Pancreas (tissue), 10 donors: ENCODE results near the gene BLOC1S6. TPM values are rescaled to one million over a fixed set of nuclear protein-coding genes. Genes with fewer than 3 reads are reported as not detected.

Experiments used
- ATAC-seq, 4 donors: fragments of 200-7000 bp; cut with Tn5 transposase; one replicate each; pipeline versions ENCODE4 v1.8.0 to v1.9.1; 2020; ENCODE audit warnings: mild to moderate bottlenecking in 4 of 4, moderate library complexity in 4 of 4
- DNase-seq, 6 donors: peaks; one replicate each; pipeline ENCODE4 v3.0.0-alpha.2; 2020
- FAIRE-seq: peaks from 2 replicates; lab custom pipeline; 2012; peaks lifted over from hg19 to GRCh38; lab: Jason Lieb, UNC
- H3K27ac ChIP-seq, 4 donors: fragments of 200-600 bp; sonication (generic); 1 replicate in 3 of 4; 2 replicates in 1 of 4; pipeline versions ENCODE4 v1.5.0 to v1.8.0; 2020
- H3K27me3 ChIP-seq, 4 donors: fragments of 200-600 bp; one replicate each; pipeline ENCODE4 v1.8.0; 2021
- H3K36me3 ChIP-seq, 3 donors: fragments of 200-600 bp; sonication (generic) in 1 of 3; one replicate each; pipeline versions ENCODE4 v1.5.0 to v1.8.0; 2020 to 2021
- H3K4me1 ChIP-seq, 3 donors: fragments of 200-600 bp; one replicate each; pipeline ENCODE4 v1.8.0; 2021
- H3K4me3 ChIP-seq, 4 donors: fragments of 200-600 bp; sonication (generic) in 2 of 4; one replicate each; pipeline versions ENCODE4 v1.5.0 to v1.8.0; 2020 to 2021
- H3K9me3 ChIP-seq, 4 donors: fragments of 200-600 bp; one replicate each; pipeline ENCODE4 v1.8.0; 2021
- CTCF ChIP-seq, 4 donors: fragments of 200-600 bp; sonication (generic) in 3 of 4; IDR thresholded peaks; one replicate each; pipeline versions ENCODE4 v1.5.0 to v1.8.0; 2021; ENCODE audit warnings: antibody characterized with exemption in 4 of 4
- WGBS, 2 donors: extraction: QIAGEN DNeasy Blood & Tissue Kit; methylation state at CpG; one replicate each; pipeline ENCODE4 v1.1.7; 2013; 5-methylcytosine and 5-hydroxymethylcytosine counted together
- intact Hi-C, 3 donors: fragments of 100-400 bp; cut with DNase I; formaldehyde crosslinking; loops; one replicate each; pipeline versions ENCODE4 v1.11.1 to v1.14.2; 2022
- polyA plus RNA-seq, 2 donors: library from polyadenylated mRNA; stranded (reverse); fragments of 200-250 nt; gene quantifications; one replicate each; pipeline ENCODE4 v1.2.3, GENCODE V29; 2013
- total RNA-seq, 6 donors: library from RNA; stranded (reverse); fragmentation: NEBNext Ultra II Directional in 4 of 6; extraction: Animal tissue kit (Norgen Biotek cat#: 25700) in 4 of 6; gene quantifications; one replicate each; pipeline versions ENCODE4 v1.2.1 to v1.2.4, GENCODE V29; 2021 to 2023
- donor health status: healthy with polysubstance abuse.
- donor health status: DM: no; HTN: no; CAD: no; lungs with moderate emphysema.
- donor health status: DM: no; HTN: no; CAD: no.
- donor health status: control.
- donor health status: control.
- donor health status: Bipolar disorder and iron deficiency.
- donor health status: DM: yes; HTN: yes; CAD: no.
- donor health status: DM: no; HTN: no; CAD: no.
- donor health status: DM: no; HTN: no; CAD: no.
- donor health status: DM: yes; HTN: yes; CAD: no.

The BLOC1S6 gene
- total and polyA plus RNA-seq, 8 donors, result 8.4 to 30.5 (median 17.7) TPM

- no peak overlapping the region for H3K4me3 ChIP-seq
- H3K36me3 ChIP-seq, result no peaks in the 10 kb centered on the region
- intact Hi-C loops, result no loop called here
- DNase-seq (no peak), ATAC-seq (peak in 3 of 4 donors; percentile 4 to 16 (median 9)), FAIRE-seq (no peak)
- no peak for TF ChIP-seq CTCF (IDR thresholded peaks at IDR 0.05)
- H3K27me3 ChIP-seq, result no peaks in the 10 kb centered on the region
- WGBS, 2 donors, result 47 to 49% methylated on average over 7 of the region's 7 CpGs
- peaks cover 30 to 67% (median 32%) of the 10 kb centered on the region in 3 donors for H3K4me1 ChIP-seq
- peak overlapping the region; percentile 14 to 86 (median 56) for H3K27ac ChIP-seq
- no peaks in the 10 kb centered on the region for H3K9me3 ChIP-seq
Measured at GRCh38 chr15:45641999-45642932, 55.1 kb downstream of the BLOC1S6 start.

GRCh38 chr15:45644437-45644836, 57.3 kb downstream of the BLOC1S6 start:
- H3K4me3 ChIP-seq, result no peak overlapping the region
- TF ChIP-seq CTCF (IDR thresholded peaks at IDR 0.05), result no peak
- ATAC-seq, result no peak
- intact Hi-C loops, result no loop called here
- H3K4me1 ChIP-seq, result peaks cover 44 to 67% (median 46%) of the 10 kb centered on the region in 3 donors
- WGBS, 2 donors, result 63 to 82% methylated on average over 2 of the region's 2 CpGs
- H3K9me3 ChIP-seq, result no peaks in the 10 kb centered on the region
- H3K27me3 ChIP-seq, result no peaks in the 10 kb centered on the region
- H3K27ac ChIP-seq, result no peak overlapping the region
- FAIRE-seq, result no peak
- no peaks in the 10 kb centered on the region for H3K36me3 ChIP-seq
- no peak for DNase-seq

GRCh38 chr15:45645026-45645980, 58.1 kb downstream of the BLOC1S6 start:
- Histone ChIP-seq H3K27me3 (no peaks in the 10 kb centered on the region), H3K9me3 (no peaks in the 10 kb centered on the region), H3K36me3 (no peaks in the 10 kb centered on the region), H3K4me1 (peaks cover 45 to 63% (median 49%) of the 10 kb centered on the region in 3 donors), H3K4me3 (no peak overlapping the region), H3K27ac (peak overlapping the region in 1 of 4 donors; percentile 24)
- TF ChIP-seq CTCF (IDR thresholded peaks at IDR 0.05), result no peak
- peak; percentile 60 for FAIRE-seq
- DNase-seq, result no peak
- WGBS, 2 donors, result 76 to 87% methylated on average over 9 of the region's 9 CpGs
- intact Hi-C loops, result no loop called here
- ATAC-seq, result no peak

GRCh38 chr15:45646220-45646619, 59.0 kb downstream of the BLOC1S6 start:
- TF ChIP-seq CTCF (IDR thresholded peaks at IDR 0.05), result no peak
- DNase-seq (no peak), FAIRE-seq (no peak), ATAC-seq (no peak)
- Histone ChIP-seq H3K27ac (no peak overlapping the region), H3K27me3 (no peaks in the 10 kb centered on the region), H3K36me3 (no peaks in the 10 kb centered on the region), H3K4me3 (no peak overlapping the region), H3K9me3 (no peaks in the 10 kb centered on the region), H3K4me1 (peaks cover 36 to 53% (median 41%) of the 10 kb centered on the region in 3 donors)
- WGBS, 2 donors, result 80 to 81% methylated on average over 3 of the region's 3 CpGs
- intact Hi-C loops, result no loop called here
